Measurements from ENCODE around the gene DAZL. TPM values are rescaled to one million over a fixed set of nuclear protein-coding genes. Genes with fewer than 3 reads are reported as not detected.
"Not testable (repeated sequence)": the region's sequence is repeated elsewhere in the genome, so short reads cannot be mapped to it uniquely, and the experiment has no call there.

DAZL gene
- total RNA-seq = under 1 TPM in 1 of 2 donors, not detected in 1; 0.06 TPM
- polyA plus RNA-seq (ENCODE audit: insufficient read length in 2 of 2) = under 1 TPM; 0.08 to 0.13 TPM
- long read RNA-seq, donor 1 = 0 reads
- long read RNA-seq, donor 2 = 0 reads
- long read RNA-seq, donor 3 = 0 reads
- long read RNA-seq, donor 4 = 0 reads

- Histone ChIP-seq H3K27me3 (ENCODE audit: control insufficient read depth, insufficient read depth, low read length) (no peaks in the 10 kb centered on the region), H3K4me1 (ENCODE audit: control insufficient read depth, insufficient read depth, low read length) (no peaks in the 10 kb centered on the region), H3K4me3 (ENCODE audit: low read depth, low read length) (no peak within 1 kb of the TSS), H3K9me3 (ENCODE audit: control insufficient read depth, insufficient read depth, low read length) (no peaks in the 10 kb centered on the region), H3K36me3 (ENCODE audit: control insufficient read depth, insufficient read depth, low read length) (no peaks in the 10 kb centered on the region), H3K27ac (ENCODE audit: low read depth, low read length) (no peak within 1 kb of the TSS)
- DNase-seq (ENCODE audit: low read depth in 4 of 6, low spot score in 6 of 6) = no peak
- WGBS (ENCODE audit: insufficient coverage) = 97% methylated on average over 49 of the region's 63 CpGs
Observed at GRCh38 chr3:16604887-16605602, at the start of gene DAZL. DAZL (minus strand) TSS chr3:16605423; CDS start chr3:16605205, 218 bp downstream.

- H3K9me3 ChIP-seq (ENCODE audit: control insufficient read depth, insufficient read depth, low read length) = no peaks in the 10 kb centered on the region
- no peaks in the 10 kb centered on the region for H3K4me1 ChIP-seq (ENCODE audit: control insufficient read depth, insufficient read depth, low read length)
- H3K27ac ChIP-seq (ENCODE audit: low read depth, low read length) = no peak overlapping the region
- H3K36me3 ChIP-seq (ENCODE audit: control insufficient read depth, insufficient read depth, low read length) = no peaks in the 10 kb centered on the region
- DNase-seq (ENCODE audit: low read depth in 4 of 6, low spot score in 6 of 6) = no peak
- no CpG with 5 or more reads among the region's 1 CpG for WGBS (ENCODE audit: insufficient coverage)
- no peak overlapping the region for H3K4me3 ChIP-seq (ENCODE audit: low read depth, low read length)
- no peaks in the 10 kb centered on the region for H3K27me3 ChIP-seq (ENCODE audit: control insufficient read depth, insufficient read depth, low read length)
Observed at GRCh38 chr3:16654976-16655375, 49.8 kb upstream of the DAZL start.

GRCh38 chr3:16653712-16654111, 48.5 kb upstream of the DAZL start:
- H3K9me3 ChIP-seq (ENCODE audit: control insufficient read depth, insufficient read depth, low read length) = no peaks in the 10 kb centered on the region
- no peaks in the 10 kb centered on the region for H3K27me3 ChIP-seq (ENCODE audit: control insufficient read depth, insufficient read depth, low read length)
- WGBS (ENCODE audit: insufficient coverage) = no CpG with 5 or more reads among the region's 4 CpGs
- H3K4me1 ChIP-seq (ENCODE audit: control insufficient read depth, insufficient read depth, low read length) = no peaks in the 10 kb centered on the region
- H3K36me3 ChIP-seq (ENCODE audit: control insufficient read depth, insufficient read depth, low read length) = no peaks in the 10 kb centered on the region
- DNase-seq (ENCODE audit: low read depth in 4 of 6, low spot score in 6 of 6) = no peak
- H3K4me3 ChIP-seq (ENCODE audit: low read depth, low read length) = no peak overlapping the region
- H3K27ac ChIP-seq (ENCODE audit: low read depth, low read length) = no peak overlapping the region

GRCh38 chr3:16647668-16648067, 42.4 kb upstream of the DAZL start:
- Histone ChIP-seq H3K27me3 (ENCODE audit: control insufficient read depth, insufficient read depth, low read length) (no peaks in the 10 kb centered on the region), H3K4me1 (ENCODE audit: control insufficient read depth, insufficient read depth, low read length) (no peaks in the 10 kb centered on the region), H3K4me3 (ENCODE audit: low read depth, low read length) (no peak overlapping the region), H3K27ac (ENCODE audit: low read depth, low read length) (no peak overlapping the region), H3K9me3 (ENCODE audit: control insufficient read depth, insufficient read depth, low read length) (no peaks in the 10 kb centered on the region), H3K36me3 (ENCODE audit: control insufficient read depth, insufficient read depth, low read length) (no peaks in the 10 kb centered on the region)
- 94% methylated on average over 4 of the region's 4 CpGs for WGBS (ENCODE audit: insufficient coverage)
- no peak for DNase-seq (ENCODE audit: low read depth in 4 of 6, low spot score in 6 of 6)

- WGBS (ENCODE audit: insufficient coverage) = no CpG with 5 or more reads among the region's 2 CpGs
- no peaks in the 10 kb centered on the region for H3K4me1 ChIP-seq (ENCODE audit: control insufficient read depth, insufficient read depth, low read length)
- no peaks in the 10 kb centered on the region for H3K27me3 ChIP-seq (ENCODE audit: control insufficient read depth, insufficient read depth, low read length)
Observed at GRCh38 chr3:16639806-16640205, 34.6 kb upstream of the DAZL start.

GRCh38 chr3:16633948-16634347, 28.7 kb upstream of the DAZL start:
- H3K9me3 ChIP-seq (ENCODE audit: control insufficient read depth, insufficient read depth, low read length) = no peaks in the 10 kb centered on the region
- no peaks in the 10 kb centered on the region for H3K36me3 ChIP-seq (ENCODE audit: control insufficient read depth, insufficient read depth, low read length)
- H3K27me3 ChIP-seq (ENCODE audit: control insufficient read depth, insufficient read depth, low read length) = no peaks in the 10 kb centered on the region
- H3K4me3 ChIP-seq (ENCODE audit: low read depth, low read length) = no peak overlapping the region
- no peak overlapping the region for H3K27ac ChIP-seq (ENCODE audit: low read depth, low read length)
- DNase-seq (ENCODE audit: low read depth in 4 of 6, low spot score in 6 of 6) = no peak
- 73% methylated on average over 2 of the region's 3 CpGs for WGBS (ENCODE audit: insufficient coverage)
- H3K4me1 ChIP-seq (ENCODE audit: control insufficient read depth, insufficient read depth, low read length) = no peaks in the 10 kb centered on the region

More at GRCh38 chr3:16639806-16640205, 34.6 kb upstream of the DAZL start:
- H3K36me3 ChIP-seq (ENCODE audit: control insufficient read depth, insufficient read depth, low read length) = no peaks in the 10 kb centered on the region
- DNase-seq (ENCODE audit: low read depth in 4 of 6, low spot score in 6 of 6) = no peak
- H3K9me3 ChIP-seq (ENCODE audit: control insufficient read depth, insufficient read depth, low read length) = no peaks in the 10 kb centered on the region
- no peak overlapping the region for H3K4me3 ChIP-seq (ENCODE audit: low read depth, low read length)
- no peak overlapping the region for H3K27ac ChIP-seq (ENCODE audit: low read depth, low read length)

GRCh38 chr3:16632395-16632794, 27.2 kb upstream of the DAZL start:
- no peaks in the 10 kb centered on the region for H3K9me3 ChIP-seq (ENCODE audit: control insufficient read depth, insufficient read depth, low read length)
- no peak for DNase-seq (ENCODE audit: low read depth in 4 of 6, low spot score in 6 of 6)
- no peaks in the 10 kb centered on the region for H3K4me1 ChIP-seq (ENCODE audit: control insufficient read depth, insufficient read depth, low read length)
- no peaks in the 10 kb centered on the region for H3K27me3 ChIP-seq (ENCODE audit: control insufficient read depth, insufficient read depth, low read length)
- H3K27ac ChIP-seq (ENCODE audit: low read depth, low read length) = no peak overlapping the region
- no peaks in the 10 kb centered on the region for H3K36me3 ChIP-seq (ENCODE audit: control insufficient read depth, insufficient read depth, low read length)
- H3K4me3 ChIP-seq (ENCODE audit: low read depth, low read length) = no peak overlapping the region
- WGBS (ENCODE audit: insufficient coverage) = 59% methylated on average over 1 of the region's 2 CpGs

- Histone ChIP-seq H3K27me3 (ENCODE audit: control insufficient read depth, insufficient read depth, low read length) (no peaks in the 10 kb centered on the region), H3K4me1 (ENCODE audit: control insufficient read depth, insufficient read depth, low read length) (no peaks in the 10 kb centered on the region), H3K27ac (ENCODE audit: low read depth, low read length) (no peak overlapping the region), H3K36me3 (ENCODE audit: control insufficient read depth, insufficient read depth, low read length) (no peaks in the 10 kb centered on the region), H3K9me3 (ENCODE audit: control insufficient read depth, insufficient read depth, low read length) (no peaks in the 10 kb centered on the region), H3K4me3 (ENCODE audit: low read depth, low read length) (no peak overlapping the region)
- DNase-seq (ENCODE audit: low read depth in 4 of 6, low spot score in 6 of 6) = no peak
Observed at GRCh38 chr3:16618721-16619120, 13.5 kb upstream of the DAZL start.

GRCh38 chr3:16617155-16617554, 11.9 kb upstream of the DAZL start:
- H3K27me3 ChIP-seq (ENCODE audit: control insufficient read depth, insufficient read depth, low read length); H3K4me3 ChIP-seq (ENCODE audit: low read depth, low read length); DNase-seq (ENCODE audit: low read depth in 4 of 6, low spot score in 6 of 6); H3K27ac ChIP-seq (ENCODE audit: low read depth, low read length); H3K36me3 ChIP-seq (ENCODE audit: control insufficient read depth, insufficient read depth, low read length); H3K4me1 ChIP-seq (ENCODE audit: control insufficient read depth, insufficient read depth, low read length); H3K9me3 ChIP-seq (ENCODE audit: control insufficient read depth, insufficient read depth, low read length): not testable (repeated sequence)
- WGBS (ENCODE audit: insufficient coverage) = no CpG with 5 or more reads among the region's 3 CpGs

- WGBS (ENCODE audit: insufficient coverage) = 91% methylated on average over 4 of the region's 4 CpGs
- Histone ChIP-seq H3K9me3 (ENCODE audit: control insufficient read depth, insufficient read depth, low read length) (no peaks in the 10 kb centered on the region), H3K36me3 (ENCODE audit: control insufficient read depth, insufficient read depth, low read length) (no peaks in the 10 kb centered on the region), H3K27me3 (ENCODE audit: control insufficient read depth, insufficient read depth, low read length) (no peaks in the 10 kb centered on the region), H3K4me1 (ENCODE audit: control insufficient read depth, insufficient read depth, low read length) (no peaks in the 10 kb centered on the region), H3K4me3 (ENCODE audit: low read depth, low read length) (no peak overlapping the region), H3K27ac (ENCODE audit: low read depth, low read length) (no peak overlapping the region)
- no peak for DNase-seq (ENCODE audit: low read depth in 4 of 6, low spot score in 6 of 6)
Observed at GRCh38 chr3:16616083-16616482, 10.9 kb upstream of the DAZL start.

Measured in spinal cord (tissue), 10 donors.